ENCODE data around the gene DGAT2L6. TPM values are rescaled to one million over a fixed set of nuclear protein-coding genes. Genes with fewer than 3 reads are reported as not detected.

DGAT2L6 gene
- total and polyA plus RNA-seq, 10 of the 15 experiments (the other 5 are each of a cell fraction or from before 2014, with no cell fraction given) = 0.08 to 0.58 (median 0.31) TPM; not detected in 3

GRCh38 chrX:70176938-70177533, at the start of gene DGAT2L6 (continued):
- TF ChIP-seq CUX1 (IDR thresholded peaks at IDR 0.05; ENCODE audit: insufficient replicate concordance, low read depth, low read length) (no peak), NFIC (IDR thresholded peaks at IDR 0.05; ENCODE audit: low read depth, low read length) (no peak), RUNX3 (IDR thresholded peaks at IDR 0.05; ENCODE audit: low read length) (peak; percentile 24; the same call in 1 of the 2 replicates), SPI1 (IDR thresholded peaks at IDR 0.05; ENCODE audit: borderline replicate concordance, insufficient read depth, low read depth, low read length) (no peak), IKZF1 (conservative IDR thresholded peaks at IDR 0.05) (peak; percentile 42; the same call in 1 of the 2 replicates), CBX3 (IDR thresholded peaks at IDR 0.05; ENCODE audit: borderline replicate concordance, low read depth) (no peak), FOXM1 (IDR thresholded peaks at IDR 0.05; ENCODE audit: low read depth, low read length) (no peak), MEF2A (IDR thresholded peaks at IDR 0.05; ENCODE audit: insufficient read depth, low read depth, low read length) (0 out of 2 replicates have a peak, but pooled peaks have one; percentile 21), HDAC2 (IDR thresholded peaks at IDR 0.05) (no peak), RAD51 (IDR thresholded peaks at IDR 0.05) (no peak), CHD2 (IDR thresholded peaks at IDR 0.05; ENCODE audit: borderline replicate concordance, low read depth, low read length) (0 out of 2 replicates have a peak, but pooled peaks have one; percentile 29), IRF5 (IDR thresholded peaks at IDR 0.05; ENCODE audit: borderline replicate concordance) (no peak), ATF2 (IDR thresholded peaks at IDR 0.05; ENCODE audit: low read length) (0 out of 2 replicates have a peak, but pooled peaks have one; percentile 13), RCOR1 (conservative IDR thresholded peaks at IDR 0.05; ENCODE audit: low read depth, low read length) (no peak), PKNOX1 (IDR thresholded peaks at IDR 0.05) (no peak), FOS (IDR thresholded peaks at IDR 0.05; ENCODE audit: borderline replicate concordance, extremely low read depth, insufficient read length) (no peak), SMARCA5 (IDR thresholded peaks at IDR 0.05) (no peak), IRF4 (IDR thresholded peaks at IDR 0.05; ENCODE audit: low read depth, low read length) (no peak), BACH1 (IDR thresholded peaks at IDR 0.05; ENCODE audit: borderline replicate concordance) (peak; percentile 56; the same call in 1 of the 2 replicates), GATAD2B (conservative IDR thresholded peaks at IDR 0.05; ENCODE audit: low read depth) (no peak), FOXK2 (IDR thresholded peaks at IDR 0.05) (no peak)

Measured in GM12878 (cell line).